Calu3 (cell line): Measurements from ENCODE around the gene PORCN. TPM values are rescaled to one million over a fixed set of nuclear protein-coding genes. Genes with fewer than 3 reads are reported as not detected.
"Not testable (repeated sequence)": the region's sequence is repeated elsewhere in the genome, so short reads cannot be mapped to it uniquely, and the experiment has no call there.

Experiments
- BruUV-seq: library from RNA; stranded (reverse); fragments of 400-500 nt; replicated peaks from 2 replicates; lab custom pipeline; 2021; lab: Mats Ljungman, UMichigan
- CTCF ChIA-PET: fragments of 300-600 bp; sonication (Branson Sonifier 250); formaldehyde crosslinking; loops from one replicate; lab custom pipeline; 2022; ENCODE audit warnings: antibody characterized with exemption; lab: Charles Lee
- DNase-seq: peaks from one replicate; pipeline ENCODE4 v3.0.0; 2022
- H3K27ac Mint-ChIP-seq: one replicate; pipeline ENCODE4 v1.8.0; 2022; ENCODE audit warnings: mixed read lengths; ENCODE audit not compliant: unreplicated experiment
- H3K27me3 Mint-ChIP-seq: one replicate; pipeline ENCODE4 v1.8.0; 2022; ENCODE audit warnings: mixed read lengths; ENCODE audit not compliant: unreplicated experiment
- H3K36me3 Mint-ChIP-seq: one replicate; pipeline ENCODE4 v1.8.0; 2022; ENCODE audit warnings: mild to moderate bottlenecking, moderate library complexity, mixed read lengths; ENCODE audit not compliant: insufficient read depth, unreplicated experiment
- H3K4me1 Mint-ChIP-seq: one replicate; pipeline ENCODE4 v1.8.0; 2022; ENCODE audit warnings: mild to moderate bottlenecking, low read depth, mixed read lengths; ENCODE audit not compliant: unreplicated experiment
- H3K4me3 Mint-ChIP-seq: one replicate; pipeline ENCODE4 v1.8.0; 2022; ENCODE audit warnings: mild to moderate bottlenecking, low read depth, moderate library complexity, mixed read lengths; ENCODE audit not compliant: unreplicated experiment
- H3K9me3 Mint-ChIP-seq: one replicate; pipeline ENCODE4 v1.8.0; 2022; ENCODE audit warnings: low read depth, mixed read lengths; ENCODE audit not compliant: unreplicated experiment
- CTCF ChIP-seq: fragments of 200-600 bp; IDR thresholded peaks from one replicate; pipeline ENCODE4 v1.8.0; 2022; ENCODE audit warnings: antibody characterized with exemption; ENCODE audit not compliant: unreplicated experiment
- intact Hi-C: fragments of 100-400 bp; cut with micrococcal nuclease; formaldehyde crosslinking; loops from one replicate; pipeline ENCODE4 v1.10.0; 2022; ENCODE audit not compliant: unreplicated experiment
- total RNA-seq: library from RNA; stranded (reverse); gene quantifications from 2 replicates; pipeline ENCODE4 v1.2.3, GENCODE V29; 2022

Gene PORCN
- total RNA-seq, 1 experiment from 2014 or later, result 19.3 TPM

- peak overlapping the region; percentile 74 for H3K4me3 Mint-ChIP-seq
- no TSS peak for BruUV-seq
- intact Hi-C loops, result no loop called here
- no peaks in the 10 kb centered on the region for H3K27me3 Mint-ChIP-seq
- peaks cover 23% of the 10 kb centered on the region for H3K36me3 Mint-ChIP-seq
- H3K27ac Mint-ChIP-seq, result no peak overlapping the region
- CTCF ChIA-PET, result no interaction called here
- no peak for DNase-seq
- TF ChIP-seq CTCF, result no peak
- peaks cover 17% of the 10 kb centered on the region for H3K4me1 Mint-ChIP-seq
- H3K9me3 Mint-ChIP-seq, result no peaks in the 10 kb centered on the region
Observed at GRCh38 chrX:48541140-48541814, 32.5 kb downstream of the PORCN start.

GRCh38 chrX:48548871-48549270 is 40.1 kb downstream of the PORCN start:
- no peak for TF ChIP-seq CTCF
- Mint-ChIP-seq H3K9me3 (no peaks in the 10 kb centered on the region), H3K36me3 (peaks cover 33% of the 10 kb centered on the region), H3K4me1 (peaks cover 6% of the 10 kb centered on the region), H3K27me3 (no peaks in the 10 kb centered on the region), H3K27ac (no peak overlapping the region), H3K4me3 (no peak overlapping the region)
- no TSS peak for BruUV-seq
- intact Hi-C loops, result no loop called here
- CTCF ChIA-PET, result no interaction called here
- DNase-seq, result no peak

- H3K27ac Mint-ChIP-seq, DNase-seq, BruUV-seq, H3K4me1 Mint-ChIP-seq, H3K4me3 Mint-ChIP-seq, H3K9me3 Mint-ChIP-seq, H3K27me3 Mint-ChIP-seq, CTCF ChIA-PET, intact Hi-C loops: not testable (repeated sequence)
- peaks cover 26% of the 10 kb centered on the region for H3K36me3 Mint-ChIP-seq
Observed at GRCh38 chrX:48555731-48556325, 47.0 kb downstream of the PORCN start.

- Mint-ChIP-seq H3K4me3 (no peak overlapping the region), H3K27me3 (no peaks in the 10 kb centered on the region), H3K4me1 (no peaks in the 10 kb centered on the region), H3K36me3 (peaks cover 9% of the 10 kb centered on the region), H3K27ac (no peak overlapping the region), H3K9me3 (no peaks in the 10 kb centered on the region)
- intact Hi-C loops, result no loop called here
- no peak for TF ChIP-seq CTCF
- no peak for DNase-seq
- CTCF ChIA-PET, result interaction anchor here (0.6 kb wide), 2 partner anchors 11 to 15 kb away, joined by 3 read pairs; no protein-coding TSS in a partner anchor
- no TSS peak for BruUV-seq
Observed at GRCh38 chrX:48558271-48558670, 49.5 kb downstream of the PORCN start.

- Mint-ChIP-seq H3K27me3 (no peaks in the 10 kb centered on the region), H3K4me1 (no peaks in the 10 kb centered on the region), H3K36me3 (peaks cover 10% of the 10 kb centered on the region), H3K27ac (no peak overlapping the region), H3K4me3 (no peak overlapping the region), H3K9me3 (no peaks in the 10 kb centered on the region)
- no TSS peak for BruUV-seq
- DNase-seq, result no peak
- intact Hi-C loops, result no loop called here
- CTCF ChIA-PET, result no interaction called here
- TF ChIP-seq CTCF, result no peak
Observed at GRCh38 chrX:48559636-48560035, 50.8 kb downstream of the PORCN start.
